OCI-LY7 (cell line): Measurements from ENCODE around the gene KRT39.

Experiments
- CTCF ChIP-seq: fragments of 200-600 bp; sonication (generic); conservative IDR thresholded peaks from 2 replicates; pipeline ENCODE4 v1.5.1; 2014; ENCODE audit warnings: mild to moderate bottlenecking, antibody characterized with exemption, low read length, moderate library complexity, mixed read lengths
- EZH2phosphoT487 ChIP-seq: fragments of 200-600 bp; sonication (generic); IDR thresholded peaks from 2 replicates; pipeline ENCODE4 v1.6.1; 2018; ENCODE audit warnings: low read depth, borderline replicate concordance, mild to moderate bottlenecking, mixed run types, antibody characterized with exemption, low read length, moderate library complexity, mixed read lengths

GRCh38 chr17:40951011-40951622 is 15.6 kb downstream of the KRT39 start:
- TF ChIP-seq CTCF (no peak), EZH2phosphoT487 (no peak)
